Frontal cortex (tissue), 4 donors: ENCODE data around the gene UGT2A2. TPM values are rescaled to one million over a fixed set of nuclear protein-coding genes. Genes with fewer than 3 reads are reported as not detected.
A peak's percentile ranks its signal among the peaks of the same experiment; 100 is the strongest.

Source experiments
- DNase-seq, 2 donors: peaks; one replicate each; pipeline ENCODE4 v3.0.0; 2012; ENCODE audit warnings: low spot score in 2 of 2
- FAIRE-seq: peaks from 2 replicates; lab custom pipeline; 2012; peaks lifted over from hg19 to GRCh38; lab: Jason Lieb, UNC
- small RNA-seq: library from RNA; depleted of rRNA; stranded (forward); fragments of <200 nt; gene quantifications from one replicate; pipeline ENCODE3, GENCODE V24; 2014
- total RNA-seq: library from RNA; depleted of rRNA; stranded (reverse); fragments of >200 nt; gene quantifications from one replicate; pipeline ENCODE4 v1.2.3, GENCODE V29; 2014
- donor health status: control.
- donor health status: control.
- donor health status: control.

UGT2A2 gene
- total RNA-seq, 1 donor from 2014 or later, result not detected

GRCh38 chr4:69583543-69583942 lies 55.9 kb downstream of the UGT2A2 start:
- FAIRE-seq, result no peak
- DNase-seq, result no peak

GRCh38 chr4:69577245-69577644 lies 62.2 kb downstream of the UGT2A2 start:
- no peak for DNase-seq
- FAIRE-seq, result peak; percentile 37

DNA sequence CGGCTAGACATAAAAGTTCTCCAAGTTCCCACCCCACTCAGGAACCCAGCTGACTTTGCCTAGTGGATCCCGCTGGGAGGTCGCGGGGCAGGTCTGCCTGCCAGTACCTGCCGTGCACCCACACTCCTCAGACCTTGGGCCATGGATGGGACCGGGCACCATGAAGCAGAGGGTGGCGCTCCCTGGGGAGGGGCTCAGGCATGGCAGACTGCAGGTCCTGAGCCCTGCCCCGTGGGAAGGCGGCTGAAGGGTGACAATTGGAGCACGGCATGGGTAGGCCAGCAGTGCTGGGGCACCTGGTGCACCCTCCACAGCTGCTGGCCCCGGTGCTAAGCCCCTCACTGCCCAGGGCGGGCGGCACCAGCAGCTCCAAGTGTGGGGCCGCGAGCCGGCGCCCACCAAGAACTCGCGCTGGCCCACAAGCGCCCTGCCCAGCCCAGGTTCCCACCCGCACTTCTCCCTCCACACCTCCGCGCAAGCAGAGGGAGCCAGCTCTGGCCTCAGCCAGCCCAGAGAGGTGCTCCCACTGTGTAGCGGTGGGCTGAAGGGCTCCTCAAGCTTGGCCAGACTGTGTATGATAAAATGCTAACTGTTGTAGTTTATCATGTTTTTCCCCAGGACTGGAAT lies 63.1 kb downstream of the UGT2A2 start:
- FAIRE-seq, result no peak
- no peak for DNase-seq

GRCh38 chr4:69568787-69569186 lies 70.7 kb downstream of the UGT2A2 start:
- DNase-seq (no peak), FAIRE-seq (no peak)

DNA sequence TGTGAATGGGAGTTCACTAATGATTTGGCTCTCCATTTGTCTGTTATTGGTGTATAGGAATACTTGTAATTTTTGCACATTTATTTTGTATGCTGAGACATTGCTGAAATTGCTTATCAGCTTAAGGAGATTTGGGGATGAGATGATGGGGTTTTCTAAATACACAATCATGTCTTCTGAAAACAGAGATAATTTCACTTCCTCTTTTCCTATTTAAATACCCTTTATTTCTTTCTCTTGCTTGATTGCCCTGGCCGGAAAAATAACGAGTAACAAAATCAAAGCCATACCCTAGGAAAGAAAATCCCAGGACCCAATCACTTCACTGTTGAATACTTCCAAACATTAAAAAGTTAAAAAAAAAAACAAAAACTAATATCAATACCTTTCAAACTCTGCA lies 76.0 kb downstream of the UGT2A2 start:
- FAIRE-seq, result no peak
- DNase-seq, result no peak

- FAIRE-seq, result no peak
Measured at GRCh38 chr4:69549651-69550050, 89.8 kb downstream of the UGT2A2 start.

DNA sequence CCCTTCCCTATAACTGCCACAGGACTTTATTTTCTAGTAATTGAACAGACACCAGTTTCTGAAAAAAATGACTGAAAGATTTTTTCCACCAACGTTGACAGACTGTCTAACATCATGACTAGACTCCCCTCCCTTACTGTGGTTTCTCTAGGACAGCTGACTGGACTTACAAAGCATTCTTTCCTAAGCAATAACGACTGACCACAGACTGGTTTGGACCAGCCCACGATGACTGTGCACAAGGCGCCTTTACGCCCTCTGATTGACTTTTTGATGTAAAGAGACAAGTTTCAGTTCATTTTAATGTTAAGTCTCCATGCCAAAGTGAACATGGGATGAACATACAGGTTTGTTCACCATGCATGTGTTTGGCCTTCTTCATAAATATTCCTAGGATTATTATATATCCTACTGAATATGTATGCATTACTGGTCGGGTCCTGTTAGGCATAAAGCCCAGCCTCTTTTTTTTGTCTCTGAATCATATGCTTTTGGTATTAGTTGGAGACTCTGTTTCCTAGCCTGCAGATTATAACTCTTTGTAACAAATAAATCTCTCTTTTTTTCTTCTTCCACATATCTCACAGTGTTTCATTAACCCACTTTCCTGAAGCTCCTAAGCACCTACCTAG lies 93.2 kb downstream of the UGT2A2 start:
- no peak for DNase-seq
- FAIRE-seq, result no peak

More at GRCh38 chr4:69549651-69550050, 89.8 kb downstream of the UGT2A2 start:
- DNase-seq, result no peak

Small RNA genes within 50 kb of the gene (small RNA-seq; reads per million reads assigned to genes)
- not detected for gene UGT2A2

Other genes with a start within 250 kb of the UGT2A2 start
- gene UGT2B4, start 143.7 kb downstream of the UGT2A2 start, total RNA-seq, result not detected
- gene UGT2A1, start 13.6 kb upstream of the UGT2A2 start, total RNA-seq, result not detected
- gene SULT1B1, start 121.0 kb upstream of the UGT2A2 start, total RNA-seq, result 0.41 TPM
- 11.4 TPM for gene SULT1E1, start 220.5 kb upstream of the UGT2A2 start, total RNA-seq